ENCODE measurements around the gene DCAF8. TPM values are rescaled to one million over a fixed set of nuclear protein-coding genes. Genes with fewer than 3 reads are reported as not detected.
A peak's percentile ranks its signal among the peaks of the same experiment; 100 is the strongest.

The DCAF8 gene
- total and polyA plus RNA-seq, 2 donors from 2014 or later, result 69.6 to 136 TPM

DNA sequence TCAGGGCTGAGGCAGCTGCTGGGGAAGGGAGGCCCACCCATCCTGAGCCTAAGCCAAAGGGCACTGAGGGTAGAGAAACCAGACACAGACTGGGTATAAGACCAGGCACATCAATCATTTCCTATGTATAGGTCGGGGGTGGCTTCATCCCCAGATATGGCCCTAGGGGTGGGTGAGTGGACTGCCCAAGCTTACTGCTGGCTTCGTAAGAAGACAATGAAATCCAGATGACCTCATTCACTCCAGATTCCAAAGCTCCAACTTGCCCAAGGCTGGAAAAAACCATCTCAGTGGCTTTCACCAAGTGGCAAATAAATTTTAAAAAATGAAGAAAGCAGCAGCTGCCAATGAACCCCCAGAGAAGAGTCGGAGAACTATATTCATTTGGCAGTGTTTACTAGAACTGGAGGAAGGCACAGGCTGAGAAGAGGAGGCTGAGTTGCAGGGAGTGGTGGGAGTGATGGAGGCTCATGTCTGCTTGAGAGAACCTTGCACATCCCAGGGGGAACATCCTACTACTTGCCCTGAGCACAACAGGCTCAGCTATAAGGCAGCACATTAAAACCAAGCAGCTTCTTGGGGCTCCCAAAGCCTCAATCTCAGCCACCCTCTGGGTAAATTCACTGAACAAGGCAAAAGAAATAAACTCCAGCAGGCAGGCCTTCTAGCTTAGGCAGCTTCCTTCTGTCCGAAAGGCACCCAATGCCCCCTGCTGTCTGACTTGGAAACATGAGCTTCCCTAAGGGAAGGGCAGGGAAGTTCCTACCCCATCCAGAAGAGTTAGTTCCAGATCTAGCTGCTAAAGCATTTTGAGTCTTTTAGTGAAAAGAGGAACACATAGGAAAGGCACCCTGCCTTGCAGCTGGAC is 43.1 kb downstream of the DCAF8 start:
- peak overlapping the region in 1 of 2 donors; percentile 17 for H3K27ac ChIP-seq (ENCODE audit: low read depth in 2 of 2, low read length in 2 of 2)
- no peak overlapping the region for H3K4me3 ChIP-seq (ENCODE audit: low read length in 3 of 3)
- no peaks in the 10 kb centered on the region for H3K27me3 ChIP-seq (ENCODE audit: control insufficient read depth, insufficient read depth, low read length)
- peaks cover 0 to 5% (median 3%) of the 10 kb centered on the region in 3 donors for H3K4me1 ChIP-seq (ENCODE audit: control insufficient read depth in 2 of 3, insufficient read depth in 2 of 3, low read depth in 1 of 3, low read length in 3 of 3)
- no peaks in the 10 kb centered on the region for H3K9me3 ChIP-seq (ENCODE audit: control insufficient read depth in 2 of 3, insufficient read depth in 1 of 3, low read length in 3 of 3)
- FAIRE-seq (no peak), DNase-seq (peak in 3 of 5 donors; percentile 42 to 78 (median 62))
- H3K9ac ChIP-seq (ENCODE audit: low read length in 3 of 3), result no peak overlapping the region
- intact Hi-C loops (cut with DNase I), result no loop called here
- TF ChIP-seq, protein P1, sequence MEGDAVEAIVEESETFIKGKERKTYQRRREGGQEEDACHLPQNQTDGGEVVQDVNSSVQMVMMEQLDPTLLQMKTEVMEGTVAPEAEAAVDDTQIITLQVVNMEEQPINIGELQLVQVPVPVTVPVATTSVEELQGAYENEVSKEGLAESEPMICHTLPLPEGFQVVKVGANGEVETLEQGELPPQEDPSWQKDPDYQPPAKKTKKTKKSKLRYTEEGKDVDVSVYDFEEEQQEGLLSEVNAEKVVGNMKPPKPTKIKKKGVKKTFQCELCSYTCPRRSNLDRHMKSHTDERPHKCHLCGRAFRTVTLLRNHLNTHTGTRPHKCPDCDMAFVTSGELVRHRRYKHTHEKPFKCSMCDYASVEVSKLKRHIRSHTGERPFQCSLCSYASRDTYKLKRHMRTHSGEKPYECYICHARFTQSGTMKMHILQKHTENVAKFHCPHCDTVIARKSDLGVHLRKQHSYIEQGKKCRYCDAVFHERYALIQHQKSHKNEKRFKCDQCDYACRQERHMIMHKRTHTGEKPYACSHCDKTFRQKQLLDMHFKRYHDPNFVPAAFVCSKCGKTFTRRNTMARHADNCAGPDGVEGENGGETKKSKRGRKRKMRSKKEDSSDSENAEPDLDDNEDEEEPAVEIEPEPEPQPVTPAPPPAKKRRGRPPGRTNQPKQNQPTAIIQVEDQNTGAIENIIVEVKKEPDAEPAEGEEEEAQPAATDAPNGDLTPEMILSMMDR (IDR thresholded peaks at IDR 0.05; ENCODE audit: borderline replicate concordance, extremely low read depth, insufficient read depth), result peak; percentile 51
- H3K36me3 ChIP-seq (ENCODE audit: control insufficient read depth in 2 of 3, insufficient read depth in 3 of 3, low read length in 3 of 3), result peaks cover 22 to 89% (median 61%) of the 10 kb centered on the region in 3 donors

- H3K27ac ChIP-seq (ENCODE audit: low read depth in 2 of 2, low read length in 2 of 2), result no peak overlapping the region
- FAIRE-seq, result no peak
- no peak for DNase-seq
Observed at GRCh38 chr1:160217481-160218051, 44.8 kb downstream of the DCAF8 start.

GRCh38 chr1:160216301-160216700 is 46.0 kb downstream of the DCAF8 start:
- FAIRE-seq, result no peak
- no peak overlapping the region for H3K9ac ChIP-seq (ENCODE audit: low read length in 3 of 3)
- H3K4me3 ChIP-seq (ENCODE audit: low read length in 3 of 3), result no peak overlapping the region
- no peak overlapping the region for H3K27ac ChIP-seq (ENCODE audit: low read depth in 2 of 2, low read length in 2 of 2)
- intact Hi-C loops (cut with DNase I), result no loop called here
- peaks cover 16 to 76% (median 59%) of the 10 kb centered on the region in 3 donors for H3K36me3 ChIP-seq (ENCODE audit: control insufficient read depth in 2 of 3, insufficient read depth in 3 of 3, low read length in 3 of 3)
- H3K4me1 ChIP-seq (ENCODE audit: control insufficient read depth in 2 of 3, insufficient read depth in 2 of 3, low read depth in 1 of 3, low read length in 3 of 3), result peaks cover 0 to 5% (median 3%) of the 10 kb centered on the region in 3 donors
- TF ChIP-seq, protein P1 (IDR thresholded peaks at IDR 0.05; ENCODE audit: borderline replicate concordance, extremely low read depth, insufficient read depth), result no peak
- no peaks in the 10 kb centered on the region for H3K27me3 ChIP-seq (ENCODE audit: control insufficient read depth, insufficient read depth, low read length)
- no peak for DNase-seq
- H3K9me3 ChIP-seq (ENCODE audit: control insufficient read depth in 2 of 3, insufficient read depth in 1 of 3, low read length in 3 of 3), result no peaks in the 10 kb centered on the region

More at GRCh38 chr1:160217481-160218051, 44.8 kb downstream of the DCAF8 start:
- Histone ChIP-seq H3K9ac (ENCODE audit: low read length in 3 of 3) (no peak overlapping the region), H3K36me3 (ENCODE audit: control insufficient read depth in 2 of 3, insufficient read depth in 3 of 3, low read length in 3 of 3) (peaks cover 13 to 82% (median 54%) of the 10 kb centered on the region in 3 donors), H3K4me3 (ENCODE audit: low read length in 3 of 3) (no peak overlapping the region), H3K4me1 (ENCODE audit: control insufficient read depth in 2 of 3, insufficient read depth in 2 of 3, low read depth in 1 of 3, low read length in 3 of 3) (peaks cover 0 to 5% (median 3%) of the 10 kb centered on the region in 3 donors), H3K9me3 (ENCODE audit: control insufficient read depth in 2 of 3, insufficient read depth in 1 of 3, low read length in 3 of 3) (no peaks in the 10 kb centered on the region), H3K27me3 (ENCODE audit: control insufficient read depth, insufficient read depth, low read length) (no peaks in the 10 kb centered on the region)
- intact Hi-C loops (cut with DNase I), result no loop called here
- TF ChIP-seq, protein P1 (IDR thresholded peaks at IDR 0.05; ENCODE audit: borderline replicate concordance, extremely low read depth, insufficient read depth), result no peak

Measured in kidney (tissue), 14 donors.